Ectodermal cell (in vitro differentiated cells): ENCODE data around the gene CLIC2.
"Not testable (repeated sequence)": the region's sequence is repeated elsewhere in the genome, so short reads cannot be mapped to it uniquely, and the experiment has no call there.

Source experiments
- H3K27ac ChIP-seq: 2 replicates; pipeline ENCODE4 v1.7.0; 2013; ENCODE audit warnings: mild to moderate bottlenecking, low read depth, low read length; ENCODE audit not compliant: insufficient read depth, poor library complexity, severe bottlenecking
- H3K27me3 ChIP-seq: 2 replicates; pipeline ENCODE4 v1.7.0; 2013; ENCODE audit warnings: mild to moderate bottlenecking, low read length; ENCODE audit not compliant: insufficient read depth, control insufficient read depth, poor library complexity, severe bottlenecking
- H3K36me3 ChIP-seq: one replicate; pipeline ENCODE4 v1.7.0; 2013; ENCODE audit warnings: low read length; ENCODE audit not compliant: control insufficient read depth, insufficient read depth
- H3K4me1 ChIP-seq: one replicate; pipeline ENCODE4 v1.7.0; 2013; ENCODE audit warnings: low read length; ENCODE audit not compliant: control insufficient read depth, insufficient read depth
- H3K4me3 ChIP-seq: 2 replicates; pipeline ENCODE4 v1.7.0; 2013; ENCODE audit warnings: low read depth, low read length, control low read depth; ENCODE audit not compliant: insufficient read depth
- H3K9me3 ChIP-seq: 2 replicates; pipeline ENCODE4 v1.7.0; 2013; ENCODE audit warnings: mild to moderate bottlenecking, low read length, moderate library complexity; ENCODE audit not compliant: control insufficient read depth
- WGBS, 2 experiments: methylation state at CpG; one replicate each; pipeline ENCODE4 v1.1.7; 2013; ENCODE audit warnings: missing lambda C conversion rate in 2 of 2; 5-methylcytosine and 5-hydroxymethylcytosine counted together

Gene CLIC2

DNA sequence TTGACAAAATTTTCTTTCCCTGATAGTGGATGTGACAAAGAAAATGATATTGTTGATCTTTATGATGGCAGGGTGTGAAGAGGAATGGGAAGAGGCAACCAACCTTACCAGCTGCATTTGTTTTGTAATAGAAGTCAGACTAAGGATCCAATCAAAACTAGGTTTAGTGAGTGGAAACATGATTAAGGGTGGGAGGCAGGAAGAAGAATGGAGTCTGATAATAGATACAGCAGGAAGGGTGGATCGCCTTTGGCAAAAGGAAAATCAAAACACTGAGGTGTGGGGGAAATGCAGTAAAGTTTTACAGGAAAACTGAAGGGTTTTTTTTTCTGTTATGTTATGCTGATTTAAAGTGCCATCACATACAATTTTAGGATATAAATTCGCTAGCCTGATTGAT is 3.4 kb downstream of the CLIC2 start:
- no peak overlapping the region for H3K27ac ChIP-seq
- H3K4me1 ChIP-seq = no peaks in the 10 kb centered on the region
- no peaks in the 10 kb centered on the region for H3K9me3 ChIP-seq
- WGBS, 2 experiments = 85 to 93% methylated on average over 1 of the region's 2 CpGs
- H3K27me3 ChIP-seq = no peaks in the 10 kb centered on the region
- no peaks in the 10 kb centered on the region for H3K36me3 ChIP-seq
- H3K4me3 ChIP-seq = no peak overlapping the region

DNA sequence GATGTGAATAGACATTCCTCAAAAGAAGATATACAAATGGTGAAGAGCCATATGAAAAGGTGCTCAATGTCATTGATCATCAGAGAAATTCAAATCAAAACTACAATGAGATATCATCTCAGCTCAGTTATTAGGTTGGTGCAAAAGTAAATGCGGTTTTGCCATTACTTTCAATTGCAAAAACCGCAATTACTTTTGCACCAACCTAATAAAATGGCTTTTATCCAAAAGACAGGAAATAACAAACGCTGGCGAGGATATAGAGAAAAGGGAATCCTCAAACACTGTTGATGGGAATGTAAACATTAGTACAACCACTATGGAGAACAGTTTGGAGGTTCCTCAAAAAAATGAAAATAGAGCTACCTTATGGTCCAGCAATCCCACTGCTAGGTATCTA is 5.1 kb downstream of the CLIC2 start:
- Histone ChIP-seq H3K27me3 (no peaks in the 10 kb centered on the region), H3K4me1 (no peaks in the 10 kb centered on the region), H3K36me3 (no peaks in the 10 kb centered on the region), H3K4me3 (no peak overlapping the region), H3K9me3 (no peaks in the 10 kb centered on the region), H3K27ac (no peak overlapping the region)
- 89 to 100% methylated on average over 1 to 4 of the region's 4 CpGs for WGBS, 2 experiments

DNA sequence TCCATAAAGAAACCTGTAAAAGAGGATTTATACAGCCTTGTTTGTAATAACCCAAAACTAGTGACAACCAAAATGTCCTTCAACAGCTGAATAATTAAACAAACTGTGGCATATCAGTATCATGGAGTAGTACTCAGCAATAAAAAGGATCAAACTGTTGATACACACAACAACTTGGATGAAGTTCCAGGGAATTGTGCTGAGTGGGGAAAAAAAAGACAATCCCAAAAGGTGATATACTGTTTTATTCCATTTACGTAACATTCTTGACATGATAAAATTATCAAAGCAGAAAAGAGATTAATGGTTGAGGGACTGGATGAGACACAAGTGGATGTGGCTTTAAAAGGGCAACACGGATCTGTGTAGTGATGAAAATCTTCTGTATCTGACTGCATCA is 7.8 kb downstream of the CLIC2 start:
- Histone ChIP-seq H3K9me3 (no peaks in the 10 kb centered on the region), H3K27me3 (no peaks in the 10 kb centered on the region), H3K4me1 (no peaks in the 10 kb centered on the region), H3K36me3 (no peaks in the 10 kb centered on the region), H3K27ac (no peak overlapping the region), H3K4me3 (no peak overlapping the region)
- WGBS, 2 experiments = 100% methylated on average over 1 of the region's 2 CpGs

DNA sequence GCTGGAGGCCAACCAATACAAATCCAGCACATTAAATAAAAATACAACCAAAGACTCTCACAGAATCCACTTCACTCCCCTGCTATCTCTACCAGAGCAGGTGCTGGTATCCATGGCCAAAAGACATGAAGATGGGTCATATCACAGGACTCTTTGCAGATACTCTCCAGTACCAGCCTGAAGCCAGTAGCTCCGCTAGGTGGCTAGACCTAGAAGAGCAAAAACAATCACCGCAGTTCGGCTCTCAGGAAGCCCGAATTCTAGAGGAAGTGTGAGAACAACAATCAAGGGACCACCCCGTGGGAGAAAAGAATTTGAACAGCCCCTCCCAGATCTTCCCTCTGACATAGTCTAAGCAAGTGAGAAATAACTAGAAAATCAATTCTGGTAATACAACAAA is 20.2 kb downstream of the CLIC2 start:
- no peaks in the 10 kb centered on the region for H3K9me3 ChIP-seq
- no peaks in the 10 kb centered on the region for H3K27me3 ChIP-seq
- H3K4me3 ChIP-seq = no peak overlapping the region
- no peak overlapping the region for H3K27ac ChIP-seq
- no peaks in the 10 kb centered on the region for H3K4me1 ChIP-seq
- 77 to 82% methylated on average over 5 of the region's 5 CpGs for WGBS, 2 experiments
- H3K36me3 ChIP-seq = no peaks in the 10 kb centered on the region

DNA sequence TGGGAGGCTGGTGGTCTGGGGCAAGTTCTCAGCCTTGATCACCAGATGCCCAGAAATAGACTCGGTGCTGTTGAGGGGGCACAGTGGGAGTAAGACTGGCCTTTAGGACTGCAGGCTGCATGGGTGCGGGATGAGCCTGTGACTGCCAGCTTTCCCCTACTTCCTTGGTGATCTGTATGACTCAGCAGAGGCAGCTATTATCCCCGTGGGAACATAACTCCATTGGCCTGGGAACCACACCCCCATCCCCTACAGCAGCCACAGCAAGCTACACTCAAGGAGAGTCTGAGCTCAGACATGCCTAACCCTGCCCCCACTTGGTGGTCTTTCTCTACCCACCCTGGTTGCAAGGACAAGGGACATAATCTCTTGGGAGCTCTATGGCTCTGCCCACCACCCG is 20.6 kb downstream of the CLIC2 start:
- no peak overlapping the region for H3K4me3 ChIP-seq
- H3K36me3 ChIP-seq = no peaks in the 10 kb centered on the region
- H3K27ac ChIP-seq = no peak overlapping the region
- no peaks in the 10 kb centered on the region for H3K4me1 ChIP-seq
- no peaks in the 10 kb centered on the region for H3K9me3 ChIP-seq
- 78 to 79% methylated on average over 4 of the region's 4 CpGs for WGBS, 2 experiments
- no peaks in the 10 kb centered on the region for H3K27me3 ChIP-seq

DNA sequence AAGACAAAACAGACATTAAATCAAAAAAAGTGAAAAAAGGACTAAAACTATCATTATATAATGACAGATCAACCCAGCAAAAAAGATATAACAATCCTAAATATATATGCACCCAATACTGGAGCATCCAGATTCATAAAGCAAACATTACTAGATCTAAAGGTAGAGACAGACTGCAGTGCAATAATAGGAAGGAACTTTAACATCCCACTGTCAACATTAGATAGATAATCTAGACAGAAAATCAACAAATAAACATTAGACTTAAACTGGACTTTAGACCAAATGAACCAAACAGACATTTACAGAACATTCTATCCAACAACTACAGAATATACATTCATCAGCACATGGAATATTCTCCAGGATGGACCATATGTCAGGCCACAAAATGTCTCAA is 40.6 kb downstream of the CLIC2 start:
- no peaks in the 10 kb centered on the region for H3K9me3 ChIP-seq
- H3K27ac ChIP-seq = no peak overlapping the region
- no peak overlapping the region for H3K4me3 ChIP-seq
- no peaks in the 10 kb centered on the region for H3K4me1 ChIP-seq
- no peaks in the 10 kb centered on the region for H3K27me3 ChIP-seq
- H3K36me3 ChIP-seq = no peaks in the 10 kb centered on the region

DNA sequence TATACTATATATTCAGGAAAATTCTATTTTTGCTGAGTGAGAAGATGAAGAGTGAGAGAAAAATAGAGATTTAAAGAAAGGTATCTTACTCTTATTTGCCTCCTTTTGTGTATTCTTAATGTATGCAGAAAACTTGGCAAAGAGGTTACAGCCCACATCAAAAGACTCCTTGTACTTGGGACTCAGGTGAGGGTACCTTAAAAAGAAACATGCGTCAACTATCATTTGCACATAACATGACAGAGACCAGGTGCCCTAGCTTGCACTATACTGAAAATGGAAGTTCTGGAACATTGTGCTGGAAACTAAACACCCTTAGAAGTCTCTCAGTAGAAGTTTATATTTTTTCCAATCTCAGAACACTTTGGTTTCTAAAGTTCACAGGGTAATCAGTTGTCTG is 54.5 kb downstream of the CLIC2 start:
- no peaks in the 10 kb centered on the region for H3K4me1 ChIP-seq
- 100% methylated on average over 1 of the region's 1 CpG for WGBS, 2 experiments
- no peak overlapping the region for H3K4me3 ChIP-seq
- no peaks in the 10 kb centered on the region for H3K36me3 ChIP-seq
- H3K9me3 ChIP-seq = no peaks in the 10 kb centered on the region
- H3K27ac ChIP-seq = no peak overlapping the region
- no peaks in the 10 kb centered on the region for H3K27me3 ChIP-seq

DNA sequence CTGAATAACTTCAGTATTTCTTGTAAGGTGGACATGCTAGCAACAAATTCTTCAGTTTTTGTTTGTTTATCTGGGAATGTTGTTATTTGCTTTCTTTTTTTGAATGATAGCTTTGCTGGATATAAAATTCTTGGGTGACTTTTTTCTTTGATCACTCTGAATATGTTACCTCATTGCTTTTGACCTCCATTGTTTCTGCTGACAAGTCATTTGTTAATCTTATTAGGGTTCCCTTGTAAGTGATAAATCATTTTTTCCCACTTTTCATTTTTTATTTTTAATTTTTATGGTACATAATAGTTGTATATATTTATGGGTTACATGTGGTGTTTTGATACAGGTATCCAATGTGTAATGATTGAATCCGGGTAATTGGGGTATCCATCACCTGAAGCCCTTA is 63.4 kb downstream of the CLIC2 start:
- no peaks in the 10 kb centered on the region for H3K9me3 ChIP-seq
- no peak overlapping the region for H3K27ac ChIP-seq
- WGBS, 2 experiments = 80% methylated on average over 1 of the region's 1 CpG; no CpG with 5 or more reads in 1 of the 2 experiments
- no peaks in the 10 kb centered on the region for H3K4me1 ChIP-seq
- H3K4me3 ChIP-seq = no peak overlapping the region
- no peaks in the 10 kb centered on the region for H3K27me3 ChIP-seq
- H3K36me3 ChIP-seq = no peaks in the 10 kb centered on the region

DNA sequence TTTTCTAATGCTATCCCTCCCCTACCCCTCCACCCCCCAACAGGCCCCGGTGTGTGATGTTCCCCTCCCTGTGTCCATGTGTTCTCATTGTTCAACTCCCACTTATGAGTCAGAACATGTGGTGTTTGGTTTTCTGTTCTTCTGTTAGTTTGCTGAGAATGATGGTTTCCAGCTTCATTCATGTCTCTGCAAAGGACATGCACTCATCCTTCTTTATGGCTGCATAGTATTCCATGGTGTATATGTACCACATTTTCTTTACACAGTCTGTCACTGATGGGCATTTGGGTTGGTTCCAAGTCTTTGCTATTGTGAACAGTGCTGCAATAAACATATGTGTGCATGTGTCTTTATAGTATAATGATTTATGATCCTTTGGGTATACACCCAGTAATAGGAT is 66.4 kb downstream of the CLIC2 start:
- not testable (repeated sequence) for H3K4me1 ChIP-seq, H3K4me3 ChIP-seq, H3K27me3 ChIP-seq, H3K27ac ChIP-seq, H3K36me3 ChIP-seq, H3K9me3 ChIP-seq
- no CpG with 5 or more reads among the region's 1 CpG for WGBS, 2 experiments

DNA sequence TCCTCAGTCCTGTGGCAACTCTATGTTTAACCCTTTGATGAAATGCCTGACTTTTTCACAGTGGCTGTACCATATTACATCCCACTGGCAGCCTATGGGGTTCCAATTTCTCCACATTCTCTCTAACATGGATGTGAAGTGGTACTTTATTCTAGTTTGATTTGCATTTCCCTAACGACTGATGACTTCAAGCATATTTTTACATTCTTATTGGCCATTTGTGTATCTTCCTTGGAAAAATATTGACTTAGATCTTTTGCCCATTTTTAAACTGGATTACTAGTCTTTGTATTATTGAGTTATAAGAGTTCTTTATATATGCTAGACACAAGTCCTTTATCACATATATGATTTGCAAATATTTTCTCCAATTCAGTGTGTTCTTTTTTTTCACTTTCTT is 68.0 kb downstream of the CLIC2 start:
- no peaks in the 10 kb centered on the region for H3K4me1 ChIP-seq
- H3K9me3 ChIP-seq = no peaks in the 10 kb centered on the region
- H3K4me3 ChIP-seq = no peak overlapping the region
- H3K27me3 ChIP-seq = no peaks in the 10 kb centered on the region
- H3K27ac ChIP-seq = no peak overlapping the region
- no peaks in the 10 kb centered on the region for H3K36me3 ChIP-seq
- 83% methylated on average over 1 of the region's 1 CpG; no CpG with 5 or more reads in 1 of the 2 experiments for WGBS, 2 experiments

DNA sequence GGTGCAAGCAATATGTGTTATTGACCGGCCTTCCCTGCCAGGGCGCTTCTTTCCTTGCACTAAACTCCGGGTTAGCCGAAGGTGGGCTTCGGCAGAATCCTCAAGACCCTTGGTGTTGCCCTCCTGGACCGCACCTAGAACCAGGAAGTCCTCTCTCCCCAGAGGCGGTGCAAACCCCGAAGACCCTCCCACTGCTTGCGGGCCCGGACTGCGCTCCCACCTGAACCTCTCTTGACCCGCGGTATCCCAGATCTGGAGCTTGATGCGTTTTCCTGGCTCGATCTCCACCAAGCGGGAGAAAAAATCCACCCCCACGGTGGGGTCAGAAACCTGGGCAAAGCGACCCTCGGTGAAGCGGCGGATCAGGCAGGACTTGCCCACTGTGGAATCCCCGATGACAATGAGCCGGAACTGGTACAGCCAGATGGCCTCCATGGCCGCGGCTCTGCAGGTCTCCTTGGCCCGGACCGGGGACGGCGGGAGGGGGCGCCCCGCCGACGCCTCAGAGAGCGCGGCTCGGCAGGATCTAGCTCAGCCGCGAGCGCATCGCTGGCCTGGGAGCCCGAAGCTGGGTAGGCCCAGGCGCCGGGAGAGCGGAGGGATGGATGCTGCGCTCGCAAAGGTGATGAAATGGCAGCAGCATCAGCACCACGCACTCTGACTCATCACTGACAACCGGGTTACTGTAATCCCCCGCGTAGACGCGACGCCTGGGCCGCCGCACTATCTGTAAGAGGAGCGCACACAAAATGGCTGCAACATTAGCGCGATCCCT is 70.4 kb downstream of the CLIC2 start, which contains the start of gene RAB39B:
Gene RAB39B, minus strand, starts transcription at position 638 of the 775 bp plus-strand sequence. Its CDS starts 203 bp downstream, at position 435.
- H3K4me3 ChIP-seq = peak within 1 kb of the TSS; percentile 61
- H3K27me3 ChIP-seq = no peaks in the 10 kb centered on the region
- 1 to 2% methylated on average over 58 of the region's 58 CpGs for WGBS, 2 experiments
- H3K27ac ChIP-seq = peak within 1 kb of the TSS; percentile 36
- H3K36me3 ChIP-seq = no peaks in the 10 kb centered on the region
- H3K4me1 ChIP-seq = no peaks in the 10 kb centered on the region
- no peaks in the 10 kb centered on the region for H3K9me3 ChIP-seq
